H9 (cell line): ENCODE results near the gene BARX1. TPM values are rescaled to one million over a fixed set of nuclear protein-coding genes. Genes with fewer than 3 reads are reported as not detected.
"Not testable (repeated sequence)": the region's sequence is repeated elsewhere in the genome, so short reads cannot be mapped to it uniquely, and the experiment has no call there.

Source experiments
- DNase-seq: peaks from one replicate; pipeline ENCODE4 v3.0.0-alpha.2; 2017
- H2AFZ ChIP-seq: one replicate; pipeline ENCODE4 v1.6.1; 2013; ENCODE audit warnings: mild to moderate bottlenecking, low read length, control low read depth, moderate library complexity
- H2AK5ac ChIP-seq: 2 replicates; pipeline ENCODE4 v1.6.1; 2013; ENCODE audit warnings: low read length, control low read depth, mixed read lengths; ENCODE audit not compliant: insufficient read length
- H2BK120ac ChIP-seq: one replicate; pipeline ENCODE4 v1.6.1; 2013; ENCODE audit warnings: low read depth, mild to moderate bottlenecking, low read length, control low read depth, inconsistent platforms; ENCODE audit not compliant: poor library complexity, severe bottlenecking
- H2BK12ac ChIP-seq: 2 replicates; pipeline ENCODE4 v1.6.1; 2013; ENCODE audit warnings: low read length, control low read depth, mixed read lengths, low read depth; ENCODE audit not compliant: insufficient read length
- H2BK15ac ChIP-seq: 2 replicates; pipeline ENCODE4 v1.6.1; 2013; ENCODE audit warnings: low read depth, low read length, control low read depth
- H2BK20ac ChIP-seq: one replicate; pipeline ENCODE4 v1.6.1; 2013; ENCODE audit warnings: low read depth, mild to moderate bottlenecking, low read length, control low read depth, inconsistent platforms; ENCODE audit not compliant: poor library complexity, severe bottlenecking
- H2BK5ac ChIP-seq: 2 replicates; pipeline ENCODE4 v1.6.1; 2013; ENCODE audit warnings: low read length, control low read depth, mixed read lengths; ENCODE audit not compliant: insufficient read length
- H3K14ac ChIP-seq: 2 replicates; pipeline ENCODE4 v1.6.1; 2013; ENCODE audit warnings: low read length, control low read depth; ENCODE audit not compliant: insufficient read depth
- H3K18ac ChIP-seq: 2 replicates; pipeline ENCODE4 v1.6.1; 2013; ENCODE audit warnings: low read depth, mild to moderate bottlenecking, mixed read lengths, low read length, control low read depth; ENCODE audit not compliant: insufficient read length
- H3K23ac ChIP-seq: 2 replicates; pipeline ENCODE4 v1.6.1; 2013; ENCODE audit warnings: low read length, control low read depth, mixed read lengths, low read depth; ENCODE audit not compliant: insufficient read length
- H3K23me2 ChIP-seq: 2 replicates; pipeline ENCODE4 v1.6.1; 2013; ENCODE audit warnings: low read depth, mild to moderate bottlenecking, mixed read lengths, low read length, control low read depth; ENCODE audit not compliant: insufficient read length, poor library complexity, severe bottlenecking
- H3K27ac ChIP-seq: 2 replicates; pipeline ENCODE4 v1.5.1; 2013; ENCODE audit warnings: low read length, control low read depth, mixed read lengths, low read depth; ENCODE audit not compliant: insufficient read length
- H3K27me3 ChIP-seq: 2 replicates; pipeline ENCODE4 v1.6.1; 2013; ENCODE audit warnings: low read length, control low read depth, inconsistent platforms; ENCODE audit not compliant: insufficient read depth
- H3K4ac ChIP-seq: 2 replicates; pipeline ENCODE4 v1.6.1; 2013; ENCODE audit warnings: low read depth, mild to moderate bottlenecking, control low read depth, inconsistent platforms, low read length, moderate library complexity
- H3K4me1 ChIP-seq: 2 replicates; pipeline ENCODE4 v1.6.1; 2013; ENCODE audit warnings: low read length, control low read depth, inconsistent platforms; ENCODE audit not compliant: insufficient read depth
- H3K4me2 ChIP-seq: 2 replicates; pipeline ENCODE4 v1.6.1; 2013; ENCODE audit warnings: low read length, control low read depth, mixed read lengths; ENCODE audit not compliant: insufficient read length, insufficient read depth
- H3K56ac ChIP-seq: 2 replicates; pipeline ENCODE4 v1.6.1; 2013; ENCODE audit warnings: low read depth, mild to moderate bottlenecking, mixed read lengths, low read length, control low read depth; ENCODE audit not compliant: insufficient read length
- H3K79me1 ChIP-seq: 2 replicates; pipeline ENCODE4 v1.6.1; 2013; ENCODE audit warnings: low read depth, mild to moderate bottlenecking, moderate library complexity, low read length, control low read depth, inconsistent platforms; ENCODE audit not compliant: insufficient read depth, poor library complexity, severe bottlenecking
- H3K79me2 ChIP-seq: 2 replicates; pipeline ENCODE4 v1.6.1; 2013; ENCODE audit warnings: low read length, control low read depth, inconsistent platforms; ENCODE audit not compliant: insufficient read depth
- H3K9ac ChIP-seq: 2 replicates; pipeline ENCODE4 v1.6.1; 2013; ENCODE audit warnings: low read length, control low read depth, mixed read lengths; ENCODE audit not compliant: insufficient read length; ENCODE audit errors: extremely low read depth
- H3K9me3 ChIP-seq: one replicate; pipeline ENCODE4 v1.6.1; 2013; ENCODE audit warnings: low read depth, low read length, inconsistent platforms; ENCODE audit not compliant: control insufficient read depth
- H3T11ph ChIP-seq: one replicate; pipeline ENCODE4 v1.6.1; 2013; ENCODE audit warnings: mild to moderate bottlenecking, low read length, control low read depth, inconsistent platforms
- H4K20me1 ChIP-seq: one replicate; pipeline ENCODE4 v1.6.1; 2013; ENCODE audit not compliant: control insufficient read depth, insufficient read length, insufficient read depth
- H4K5ac ChIP-seq: 2 replicates; pipeline ENCODE4 v1.6.1; 2013; ENCODE audit warnings: low read depth, mild to moderate bottlenecking, mixed read lengths, low read length, control low read depth; ENCODE audit not compliant: insufficient read length
- H4K8ac ChIP-seq: replicated peaks from 2 replicates; pipeline ENCODE4 v1.6.1; 2013; ENCODE audit warnings: low read length, control low read depth, mixed read lengths, low read depth; ENCODE audit not compliant: insufficient read length
- H4K91ac ChIP-seq: 2 replicates; pipeline ENCODE4 v1.6.1; 2013; ENCODE audit warnings: low read depth, mild to moderate bottlenecking, moderate library complexity, mixed read lengths, low read length, control low read depth; ENCODE audit not compliant: insufficient read length
- H3K27ac Mint-ChIP-seq, 3 experiments: 2 replicates in 2 of 3; 3 replicates in 1 of 3; pipeline ENCODE4 v1.8.0; 2020 to 2021; ENCODE audit warnings: mixed read lengths in 3 of 3, mild to moderate bottlenecking in 1 of 3, moderate library complexity in 1 of 3
- H3K27me3 Mint-ChIP-seq: 2 replicates; pipeline ENCODE4 v1.8.0; 2021; ENCODE audit warnings: low read depth, mild to moderate bottlenecking, moderate library complexity, mixed read lengths
- H3K36me3 Mint-ChIP-seq, 3 experiments: 2 replicates in 2 of 3; 3 replicates in 1 of 3; pipeline ENCODE4 v1.8.0; 2020 to 2021; ENCODE audit warnings: low read depth in 3 of 3, mixed read lengths in 3 of 3; ENCODE audit not compliant: insufficient read depth in 1 of 3
- H3K4me1 Mint-ChIP-seq, 2 experiments: 2 replicates each; pipeline ENCODE4 v1.8.0; 2020; ENCODE audit warnings: mixed read lengths in 2 of 2
- H3K4me3 Mint-ChIP-seq, 2 experiments: 2 replicates in 1 of 2; 3 replicates in 1 of 2; pipeline ENCODE4 v1.8.0; 2020 to 2021; ENCODE audit warnings: mild to moderate bottlenecking in 2 of 2, mixed read lengths in 2 of 2, moderate library complexity in 1 of 2
- H3K9me3 Mint-ChIP-seq, 2 experiments: 2 replicates in 1 of 2; 3 replicates in 1 of 2; pipeline ENCODE4 v1.8.0; 2020; ENCODE audit warnings: mild to moderate bottlenecking in 2 of 2, mixed read lengths in 2 of 2, moderate library complexity in 1 of 2
- CTCF ChIP-seq: fragments of 200-600 bp; sonication (generic); conservative IDR thresholded peaks from 3 replicates; pipeline ENCODE4 v1.8.0; 2021; ENCODE audit warnings: antibody characterized with exemption, mild to moderate bottlenecking
- WGBS: extraction: QIAGEN DNeasy Blood & Tissue Kit; methylation state at CpG from one replicate; pipeline ENCODE4 v1.1.7; 2013; ENCODE audit warnings: missing lambda C conversion rate, low lambda C conversion rate, mixed read lengths; ENCODE audit not compliant: insufficient read length; ENCODE audit errors: extremely low coverage; 5-methylcytosine and 5-hydroxymethylcytosine counted together
- total RNA-seq: library from RNA; stranded (reverse); gene quantifications from 2 replicates; pipeline ENCODE4 v1.2.1, GENCODE V29; 2021

Gene BARX1
- total RNA-seq, 1 experiment from 2014 or later = 1.2 TPM

DNA sequence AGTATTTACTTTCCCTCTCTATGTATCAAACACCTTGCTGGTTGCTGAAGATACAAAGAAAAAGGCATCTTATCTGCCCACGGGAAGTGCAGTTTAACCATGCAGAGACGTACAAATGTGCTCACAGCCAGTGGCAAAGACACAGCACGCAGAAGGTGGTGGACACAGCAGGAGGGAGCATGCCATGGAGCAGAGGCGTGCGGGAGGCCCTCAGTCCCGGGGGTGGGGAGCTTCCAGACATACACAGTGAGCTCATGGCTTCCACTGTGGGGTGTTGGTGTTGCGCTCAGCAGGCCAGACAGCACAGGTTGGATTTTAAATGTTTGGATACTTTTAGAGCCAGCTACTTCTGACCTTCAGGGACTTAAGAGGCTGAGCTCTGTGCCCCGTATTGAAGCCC, 8.8 kb upstream of the BARX1 start:
- DNase-seq = no peak
- Mint-ChIP-seq H3K9me3 (no peaks in the 10 kb centered on the region), H3K27ac (no peak overlapping the region), H3K4me1 (peaks cover 7 to 18% of the 10 kb centered on the region in 2 experiments), H3K4me3 (no peak overlapping the region), H3K27me3 (peaks cover 44% of the 10 kb centered on the region), H3K36me3 (no peaks in the 10 kb centered on the region)
- Histone ChIP-seq H3K23me2 (peaks cover under 1% of the 10 kb centered on the region), H3K4me1 (no peaks in the 10 kb centered on the region), H4K20me1 (no peaks in the 10 kb centered on the region), H4K8ac (no peak overlapping the region), H2BK20ac (no peak overlapping the region), H4K5ac (no peak overlapping the region), H3K9me3 (no peaks in the 10 kb centered on the region), H3K56ac (no peak overlapping the region), H3K14ac (no peak overlapping the region), H2BK120ac (no peak overlapping the region), H2BK5ac (no peak overlapping the region), H2BK15ac (no peak overlapping the region), H4K91ac (no peak overlapping the region), H3T11ph (no peak overlapping the region), H3K4me2 (no peak overlapping the region), H3K18ac (no peak overlapping the region), H3K79me2 (no peaks in the 10 kb centered on the region), H2AK5ac (no peak overlapping the region), H3K23ac (no peak overlapping the region), H3K4ac (no peak overlapping the region), H3K27ac (no peak overlapping the region), H3K79me1 (no peaks in the 10 kb centered on the region), H3K9ac (no peak overlapping the region), H3K27me3 (peaks cover 31% of the 10 kb centered on the region), H2BK12ac (no peak overlapping the region), H2AFZ (no peak overlapping the region)
- TF ChIP-seq CTCF = no peak
- no CpG with 5 or more reads among the region's 8 CpGs for WGBS

GRCh38 chr9:93963489-93963888, 8.3 kb upstream of the BARX1 start:
- not testable (repeated sequence) for H3K23me2 ChIP-seq, H4K5ac ChIP-seq, H3K27ac Mint-ChIP-seq, H3K18ac ChIP-seq, H2BK20ac ChIP-seq, H2BK15ac ChIP-seq, H3K4me1 ChIP-seq, H3K79me2 ChIP-seq, H2BK120ac ChIP-seq, H2AFZ ChIP-seq, H3K56ac ChIP-seq, H3K79me1 ChIP-seq, H3K4me2 ChIP-seq, H3T11ph ChIP-seq, H3K9me3 ChIP-seq, H2AK5ac ChIP-seq, H3K23ac ChIP-seq, H3K14ac ChIP-seq, H3K4ac ChIP-seq, H2BK12ac ChIP-seq, H4K20me1 ChIP-seq, H3K27ac ChIP-seq, H3K4me3 Mint-ChIP-seq, H2BK5ac ChIP-seq, DNase-seq, H3K9ac ChIP-seq, H4K8ac ChIP-seq, H4K91ac ChIP-seq, H3K9me3 Mint-ChIP-seq, H3K36me3 Mint-ChIP-seq
- H3K4me1 Mint-ChIP-seq = peaks cover 10 to 22% of the 10 kb centered on the region in 2 experiments
- H3K27me3 ChIP-seq = peaks cover 36% of the 10 kb centered on the region
- peaks cover 48% of the 10 kb centered on the region for H3K27me3 Mint-ChIP-seq
- no CpG with 5 or more reads among the region's 3 CpGs for WGBS
